CD4-positive, alpha-beta memory T cell (primary cell): ENCODE data around the gene DDA1. TPM values are rescaled to one million over a fixed set of nuclear protein-coding genes. Genes with fewer than 3 reads are reported as not detected.

Experiments
- CTCF ChIA-PET: fragments of 350-600 bp; sonication (Branson Sonifier 250); formaldehyde crosslinking; loops from one replicate; lab custom pipeline; 2021; ENCODE audit warnings: inconsistent platforms; ENCODE audit not compliant: partially characterized antibody; lab: Charles Lee
- POLR2A ChIA-PET: fragments of 350-600 bp; sonication (Branson Sonifier 250); formaldehyde crosslinking; loops from one replicate; lab custom pipeline; 2021; ENCODE audit not compliant: partially characterized antibody; lab: Charles Lee
- DNase-seq, 5 donors: peaks; one replicate each; pipeline versions ENCODE4 v3.0.0 to v3.0.0-alpha.2; 2020 to 2022; ENCODE audit warnings: mixed read lengths in 1 of 5
- H3K27ac ChIP-seq: one replicate; pipeline ENCODE4 v1.7.0; 2013; ENCODE audit warnings: low read depth, low read length
- H3K27me3 ChIP-seq: 2 replicates; pipeline ENCODE4 v1.7.0; 2013; ENCODE audit warnings: mild to moderate bottlenecking, low read length, moderate library complexity; ENCODE audit not compliant: insufficient read depth
- H3K36me3 ChIP-seq: 2 replicates; pipeline ENCODE4 v1.7.0; 2013; ENCODE audit warnings: mild to moderate bottlenecking, low read length, moderate library complexity; ENCODE audit not compliant: insufficient read depth
- H3K4me1 ChIP-seq: 2 replicates; pipeline ENCODE4 v1.7.0; 2013; ENCODE audit warnings: mild to moderate bottlenecking, low read length, moderate library complexity; ENCODE audit not compliant: insufficient read depth
- H3K4me3 ChIP-seq, 2 donors: one replicate each; pipeline ENCODE4 v1.7.0; 2013; ENCODE audit warnings: low read length in 2 of 2, mild to moderate bottlenecking in 1 of 2
- H3K9me3 ChIP-seq, 2 donors: one replicate each; pipeline ENCODE4 v1.7.0; 2013; ENCODE audit warnings: low read length in 2 of 2, control low read depth in 1 of 2; ENCODE audit not compliant: control insufficient read depth in 1 of 2
- H3K27ac Mint-ChIP-seq, 7 donors: one replicate each; pipeline ENCODE4 v1.8.0; 2020 to 2021; ENCODE audit warnings: mixed read lengths in 7 of 7, mild to moderate bottlenecking in 6 of 7, inconsistent platforms in 3 of 7, moderate library complexity in 3 of 7
- H3K27me3 Mint-ChIP-seq, 2 donors: one replicate each; pipeline ENCODE4 v1.8.0; 2020 to 2021; ENCODE audit warnings: mixed read lengths in 2 of 2
- H3K36me3 Mint-ChIP-seq, 2 donors: one replicate each; pipeline ENCODE4 v1.8.0; 2020 to 2021; ENCODE audit warnings: mixed read lengths in 2 of 2, inconsistent platforms in 1 of 2, mild to moderate bottlenecking in 1 of 2
- H3K4me1 Mint-ChIP-seq, 4 donors: one replicate each; pipeline ENCODE4 v1.8.0; 2020 to 2021; ENCODE audit warnings: mixed read lengths in 4 of 4, mild to moderate bottlenecking in 1 of 4
- H3K4me3 Mint-ChIP-seq, 8 donors: one replicate each; pipeline ENCODE4 v1.8.0; 2020 to 2021; ENCODE audit warnings: mixed read lengths in 8 of 8, mild to moderate bottlenecking in 7 of 8, moderate library complexity in 6 of 8, inconsistent platforms in 3 of 8
- H3K9me3 Mint-ChIP-seq, 8 donors: one replicate each; pipeline ENCODE4 v1.8.0; 2020 to 2021; ENCODE audit warnings: mixed read lengths in 8 of 8, mild to moderate bottlenecking in 5 of 8, inconsistent platforms in 3 of 8, moderate library complexity in 1 of 8
- intact Hi-C: fragments of 100-400 bp; cut with micrococcal nuclease; formaldehyde crosslinking; loops from one replicate; pipeline ENCODE4 v1.15.1; 2023
- polyA plus RNA-seq, 2 donors: library from polyadenylated mRNA; unstranded; fragments of 300-500 nt; fragmentation: Illumina TruSeq; gene quantifications; one replicate each; pipeline ENCODE4 v1.2.3, GENCODE V29; 2021
- total RNA-seq, 2 experiments: library from RNA; stranded (reverse); gene quantifications; one replicate each; pipeline ENCODE4 v1.2.3, GENCODE V29; 2021

DDA1 gene
- total and polyA plus RNA-seq, 4 experiments from 2014 or later, result 31.6 to 42.6 (median 39.5) TPM

DNA sequence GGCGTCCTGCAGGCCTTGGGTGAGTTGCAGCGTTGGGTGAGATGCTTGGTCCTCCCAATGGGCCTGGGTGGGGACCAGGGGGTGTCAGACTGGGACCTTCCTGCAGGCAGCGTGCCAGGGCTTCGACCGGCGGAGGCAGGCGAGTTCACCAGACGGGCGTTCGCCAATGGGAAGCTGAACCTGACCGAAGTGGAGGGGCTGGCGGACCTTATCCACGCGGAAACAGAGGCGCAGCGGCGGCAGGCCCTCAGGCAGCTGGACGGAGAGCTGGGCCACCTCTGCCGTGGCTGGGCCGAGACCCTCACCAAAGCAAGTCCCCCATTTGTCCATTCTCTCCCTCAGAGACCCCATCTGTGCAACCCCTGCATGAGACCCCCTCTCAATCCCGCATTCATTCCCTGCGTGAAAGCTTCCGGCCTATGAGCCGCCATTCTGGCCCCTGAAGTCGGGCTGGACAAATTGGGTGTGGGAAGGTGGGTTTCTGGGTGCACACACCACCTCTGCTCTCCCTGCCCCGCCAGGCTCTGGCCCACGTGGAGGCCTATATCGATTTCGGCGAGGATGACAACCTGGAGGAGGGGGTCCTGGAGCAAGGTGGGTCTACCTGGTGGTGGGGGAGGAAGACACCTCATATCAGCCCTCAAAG is 29.2 kb downstream of the DDA1 start:
- H3K9me3 ChIP-seq, result no peaks in the 10 kb centered on the region
- intact Hi-C loops, result loop anchor here (5.0 kb wide), 1 partner anchor 69 kb away; the partner anchor contains the start of gene BST2
- no peaks in the 10 kb centered on the region for H3K27me3 ChIP-seq
- Mint-ChIP-seq H3K27ac (peak overlapping the region in 3 of 7 donors; percentile 41 to 97 (median 69)), H3K36me3 (peaks cover 0 to 14% of the 10 kb centered on the region in 2 donors), H3K4me1 (peaks cover 15 to 42% (median 27%) of the 10 kb centered on the region in 4 donors), H3K9me3 (peaks cover 0 to 1% (median 0%) of the 10 kb centered on the region in 8 donors), H3K27me3 (no peaks in the 10 kb centered on the region), H3K4me3 (peak overlapping the region in 7 of 8 donors; percentile 90 to 98 (median 94))
- H3K4me1 ChIP-seq, result peaks cover 36% of the 10 kb centered on the region
- CTCF ChIA-PET, result interaction anchor here (1.0 kb wide), 1 partner anchor 50 kb away, joined by 3 read pairs; no protein-coding TSS in a partner anchor
- H3K4me3 ChIP-seq, result peak overlapping the region; percentile 52 to 99
- H3K36me3 ChIP-seq, result no peaks in the 10 kb centered on the region
- H3K27ac ChIP-seq, result peak overlapping the region; percentile 84
- DNase-seq, result no peak
- POLR2A ChIA-PET, result interaction anchor here (1.2 to 2.1 kb wide), 3 partner anchors 10 to 155 kb away, joined by 3 to 10 read pairs (median 5); partner anchors contain the start of gene DDA1

DNA sequence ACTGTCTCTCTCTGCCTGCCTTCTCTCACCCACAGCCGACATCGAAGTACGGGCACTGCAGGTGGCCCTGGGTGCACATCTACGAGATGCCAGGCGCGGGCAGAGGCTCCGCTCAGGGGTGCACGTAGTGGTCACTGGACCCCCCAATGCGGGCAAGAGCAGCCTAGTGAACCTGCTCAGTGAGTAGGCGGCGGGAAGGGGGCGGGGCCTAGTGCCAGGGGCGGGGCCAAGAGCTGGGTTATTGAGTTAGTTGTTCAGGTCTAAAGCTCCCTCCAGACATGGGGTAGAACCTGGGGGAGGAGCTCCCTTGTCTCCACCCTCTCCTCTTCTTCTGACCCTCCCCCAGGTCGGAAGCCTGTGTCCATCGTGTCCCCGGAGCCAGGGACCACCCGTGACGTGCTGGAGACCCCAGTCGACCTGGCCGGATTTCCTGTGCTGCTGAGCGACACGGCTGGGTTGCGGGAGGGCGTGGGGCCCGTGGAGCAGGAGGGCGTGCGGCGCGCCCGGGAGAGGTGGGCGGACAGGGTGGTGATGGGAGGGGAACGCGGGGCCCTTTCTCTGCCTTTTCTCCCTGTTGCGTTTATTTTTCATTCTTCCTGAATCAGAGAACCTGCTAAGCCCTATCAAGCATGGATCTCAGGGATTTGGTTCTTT is 29.9 kb downstream of the DDA1 start:
- peak overlapping the region in 1 of 7 donors; percentile 41 for H3K27ac Mint-ChIP-seq
- H3K9me3 Mint-ChIP-seq, result peaks cover 0 to 1% (median 0%) of the 10 kb centered on the region in 8 donors
- no peaks in the 10 kb centered on the region for H3K27me3 ChIP-seq
- H3K27ac ChIP-seq, result no peak overlapping the region
- no peak overlapping the region for H3K4me3 ChIP-seq
- peak overlapping the region in 7 of 8 donors; percentile 26 to 98 (median 65) for H3K4me3 Mint-ChIP-seq
- peaks cover 11 to 37% (median 22%) of the 10 kb centered on the region in 4 donors for H3K4me1 Mint-ChIP-seq
- H3K36me3 Mint-ChIP-seq, result peaks cover 0 to 11% of the 10 kb centered on the region in 2 donors
- intact Hi-C loops, result loop anchor here (5.0 kb wide), 1 partner anchor 68 kb away; the partner anchor contains the start of gene BST2
- peaks cover 30% of the 10 kb centered on the region for H3K4me1 ChIP-seq
- H3K36me3 ChIP-seq, result no peaks in the 10 kb centered on the region
- CTCF ChIA-PET, result interaction anchor here (0.7 to 1.0 kb wide), 2 partner anchors 49 to 1238 kb away, joined by 3 read pairs; no protein-coding TSS in a partner anchor
- no peaks in the 10 kb centered on the region for H3K27me3 Mint-ChIP-seq
- H3K9me3 ChIP-seq, result no peaks in the 10 kb centered on the region
- DNase-seq, result no peak
- POLR2A ChIA-PET, result interaction anchor here (1.2 to 1.4 kb wide), 2 partner anchors 30 to 155 kb away, joined by 3 to 5 read pairs; partner anchors contain the start of gene DDA1

GRCh38 chr19:17340302-17340870 is 31.0 kb downstream of the DDA1 start:
- peak overlapping the region in 1 of 8 donors; percentile 46 for H3K4me3 Mint-ChIP-seq

GRCh38 chr19:17340871-17341357 is 31.6 kb downstream of the DDA1 start:
- no peaks in the 10 kb centered on the region for H3K27me3 ChIP-seq
- DNase-seq, result no peak
- Mint-ChIP-seq H3K27ac (no peak overlapping the region), H3K4me3 (no peak overlapping the region), H3K9me3 (no peaks in the 10 kb centered on the region), H3K36me3 (peaks cover 0 to 8% of the 10 kb centered on the region in 2 donors), H3K4me1 (peaks cover 7 to 30% (median 16%) of the 10 kb centered on the region in 4 donors), H3K27me3 (no peaks in the 10 kb centered on the region)
- H3K36me3 ChIP-seq, result no peaks in the 10 kb centered on the region
- H3K4me1 ChIP-seq, result peaks cover 20% of the 10 kb centered on the region
- ChIA-PET CTCF (interaction anchor here (2.9 kb wide), 1 partner anchor 46 kb away, joined by 8 read pairs; no protein-coding TSS in a partner anchor), POLR2A (no interaction called here)
- no peak overlapping the region for H3K4me3 ChIP-seq
- H3K9me3 ChIP-seq, result no peaks in the 10 kb centered on the region
- H3K27ac ChIP-seq, result no peak overlapping the region
- intact Hi-C loops, result no loop called here

More at GRCh38 chr19:17340302-17340870, 31.0 kb downstream of the DDA1 start:
- H3K27ac ChIP-seq, result no peak overlapping the region
- ChIA-PET CTCF (interaction anchor here (0.7 kb wide), 1 partner anchor 1239 kb away, joined by 3 read pairs; no protein-coding TSS in a partner anchor), POLR2A (no interaction called here)
- H3K27me3 ChIP-seq, result no peaks in the 10 kb centered on the region
- Mint-ChIP-seq H3K9me3 (no peaks in the 10 kb centered on the region), H3K36me3 (peaks cover 0 to 8% of the 10 kb centered on the region in 2 donors), H3K27ac (no peak overlapping the region), H3K27me3 (no peaks in the 10 kb centered on the region), H3K4me1 (peaks cover 7 to 29% (median 15%) of the 10 kb centered on the region in 4 donors)
- intact Hi-C loops, result no loop called here
- no peaks in the 10 kb centered on the region for H3K36me3 ChIP-seq
- DNase-seq, result no peak
- no peaks in the 10 kb centered on the region for H3K9me3 ChIP-seq
- H3K4me1 ChIP-seq, result peaks cover 23% of the 10 kb centered on the region
- H3K4me3 ChIP-seq, result no peak overlapping the region

- Mint-ChIP-seq H3K9me3 (no peaks in the 10 kb centered on the region), H3K4me1 (peaks cover 11 to 30% (median 19%) of the 10 kb centered on the region in 4 donors), H3K36me3 (peaks cover 0 to 8% of the 10 kb centered on the region in 2 donors), H3K27ac (no peak overlapping the region), H3K27me3 (no peaks in the 10 kb centered on the region), H3K4me3 (no peak overlapping the region)
- ChIA-PET CTCF (interaction anchor here (2.9 kb wide), 1 partner anchor 45 kb away, joined by 8 read pairs; no protein-coding TSS in a partner anchor), POLR2A (no interaction called here)
- peaks cover 20% of the 10 kb centered on the region for H3K4me1 ChIP-seq
- no peak for DNase-seq
- no peaks in the 10 kb centered on the region for H3K36me3 ChIP-seq
- H3K27ac ChIP-seq, result no peak overlapping the region
- intact Hi-C loops, result no loop called here
- H3K27me3 ChIP-seq, result no peaks in the 10 kb centered on the region
- no peaks in the 10 kb centered on the region for H3K9me3 ChIP-seq
- no peak overlapping the region for H3K4me3 ChIP-seq
Measured at GRCh38 chr19:17341386-17341785, 32.0 kb downstream of the DDA1 start.

- DNase-seq, result no peak
- Mint-ChIP-seq H3K9me3 (no peaks in the 10 kb centered on the region), H3K4me3 (no peak overlapping the region), H3K36me3 (peaks cover 0 to 7% of the 10 kb centered on the region in 2 donors), H3K27me3 (no peaks in the 10 kb centered on the region), H3K27ac (no peak overlapping the region), H3K4me1 (peaks cover 10 to 27% (median 17%) of the 10 kb centered on the region in 4 donors)
- Histone ChIP-seq H3K4me3 (no peak overlapping the region), H3K36me3 (no peaks in the 10 kb centered on the region), H3K27me3 (no peaks in the 10 kb centered on the region), H3K4me1 (peaks cover 16% of the 10 kb centered on the region), H3K9me3 (no peaks in the 10 kb centered on the region), H3K27ac (no peak overlapping the region)
- ChIA-PET POLR2A (no interaction called here), CTCF (interaction anchor here (2.9 kb wide), 1 partner anchor 45 kb away, joined by 8 read pairs; no protein-coding TSS in a partner anchor)
- intact Hi-C loops, result no loop called here
Measured at GRCh38 chr19:17341845-17342244, 32.5 kb downstream of the DDA1 start.
